Pons (tissue), 1 donor: ENCODE data around the gene POLE.

ENCODE experiments used
- DNase-seq: peaks from one replicate; pipeline ENCODE4 v3.0.0-alpha.2; 2016; ENCODE audit warnings: low spot score

POLE gene

GRCh38 chr12:132631666-132632065 is 55.5 kb downstream of the POLE start:
- no peak for DNase-seq

- DNase-seq = no peak
Observed at GRCh38 chr12:132630672-132631071, 56.5 kb downstream of the POLE start.

GRCh38 chr12:132629330-132629729 is 57.8 kb downstream of the POLE start:
- DNase-seq = no peak

GRCh38 chr12:132625731-132626430 is 61.3 kb downstream of the POLE start:
- no peak for DNase-seq

GRCh38 chr12:132624910-132625630 is 62.1 kb downstream of the POLE start:
- DNase-seq = no peak

GRCh38 chr12:132624186-132624855 is 62.8 kb downstream of the POLE start:
- DNase-seq = no peak

DNA sequence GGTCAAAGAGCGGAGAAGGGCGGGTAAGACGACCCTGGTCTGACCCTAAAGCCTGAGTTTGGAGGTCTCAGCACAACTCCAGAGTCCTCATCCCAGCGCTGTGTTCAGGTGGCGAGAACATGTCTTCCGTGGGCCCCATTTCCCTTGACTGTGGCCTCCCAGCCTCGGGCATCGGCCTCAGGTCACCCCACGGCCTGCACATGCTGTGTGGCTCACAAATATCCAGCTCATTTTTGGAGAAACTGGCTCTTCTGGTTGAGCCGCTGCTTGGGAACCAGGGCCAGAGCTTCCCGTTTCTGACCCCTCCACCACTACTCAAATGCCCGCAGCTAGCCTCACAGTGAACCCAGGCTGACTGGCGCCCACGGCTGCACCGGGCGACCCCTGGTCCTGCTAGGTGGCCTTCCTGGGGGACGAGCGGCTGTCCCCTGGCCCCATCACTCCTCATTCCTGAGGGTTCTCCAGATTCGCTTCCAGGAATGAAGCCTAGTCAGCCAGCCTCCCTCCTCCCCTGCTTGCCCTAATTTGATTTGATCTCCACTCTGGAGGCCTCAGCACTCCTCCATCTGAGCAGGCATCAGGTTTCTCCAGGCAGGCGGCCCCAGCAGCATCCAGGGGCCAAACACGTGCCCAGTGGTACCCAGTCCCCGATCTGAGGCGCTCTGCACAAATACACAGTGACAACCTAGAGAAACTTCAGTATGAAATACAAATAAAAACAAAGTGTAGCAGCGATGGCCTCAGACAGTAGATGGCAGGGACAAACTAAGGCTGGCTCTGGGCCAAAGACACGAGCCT is 63.9 kb downstream of the POLE start:
- DNase-seq = no peak

- no peak for DNase-seq
Observed at GRCh38 chr12:132622437-132623071, 64.6 kb downstream of the POLE start.

- DNase-seq = no peak
Observed at GRCh38 chr12:132621657-132622435, 65.3 kb downstream of the POLE start.

DNA sequence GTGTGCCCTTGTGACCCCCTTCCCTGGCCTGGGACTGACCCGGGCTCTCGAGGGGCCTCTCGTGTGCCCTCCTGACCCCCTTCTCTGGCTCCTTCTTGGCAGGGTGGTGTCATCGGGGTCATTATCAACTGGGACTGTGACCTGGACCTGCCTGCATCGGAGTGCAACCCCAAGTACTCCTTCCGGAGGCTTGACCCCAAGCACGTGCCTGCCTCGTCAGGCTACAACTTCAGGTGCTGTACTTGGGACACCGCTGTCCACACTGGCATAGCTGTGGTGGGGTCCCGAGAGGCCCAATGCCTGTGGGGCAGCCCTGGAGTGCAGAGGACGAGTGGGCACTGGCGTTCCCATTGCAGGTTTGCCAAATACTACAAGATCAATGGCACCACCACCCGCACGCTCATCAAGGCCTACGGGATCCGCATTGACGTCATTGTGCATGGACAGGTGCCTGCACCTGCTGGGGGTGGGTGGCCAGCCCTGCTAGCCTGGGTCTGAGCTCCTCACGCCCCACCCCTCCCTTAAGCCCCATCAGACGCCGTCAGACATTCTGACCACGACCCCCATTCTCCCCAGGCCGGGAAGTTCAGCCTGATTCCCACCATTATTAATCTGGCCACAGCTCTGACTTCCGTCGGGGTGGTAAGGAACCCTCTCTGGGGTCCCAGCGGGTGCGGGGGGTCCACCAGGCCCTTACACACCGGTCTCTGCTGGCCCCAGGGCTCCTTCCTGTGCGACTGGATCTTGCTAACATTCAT is 66.1 kb downstream of the POLE start:
- no peak for DNase-seq

DNA sequence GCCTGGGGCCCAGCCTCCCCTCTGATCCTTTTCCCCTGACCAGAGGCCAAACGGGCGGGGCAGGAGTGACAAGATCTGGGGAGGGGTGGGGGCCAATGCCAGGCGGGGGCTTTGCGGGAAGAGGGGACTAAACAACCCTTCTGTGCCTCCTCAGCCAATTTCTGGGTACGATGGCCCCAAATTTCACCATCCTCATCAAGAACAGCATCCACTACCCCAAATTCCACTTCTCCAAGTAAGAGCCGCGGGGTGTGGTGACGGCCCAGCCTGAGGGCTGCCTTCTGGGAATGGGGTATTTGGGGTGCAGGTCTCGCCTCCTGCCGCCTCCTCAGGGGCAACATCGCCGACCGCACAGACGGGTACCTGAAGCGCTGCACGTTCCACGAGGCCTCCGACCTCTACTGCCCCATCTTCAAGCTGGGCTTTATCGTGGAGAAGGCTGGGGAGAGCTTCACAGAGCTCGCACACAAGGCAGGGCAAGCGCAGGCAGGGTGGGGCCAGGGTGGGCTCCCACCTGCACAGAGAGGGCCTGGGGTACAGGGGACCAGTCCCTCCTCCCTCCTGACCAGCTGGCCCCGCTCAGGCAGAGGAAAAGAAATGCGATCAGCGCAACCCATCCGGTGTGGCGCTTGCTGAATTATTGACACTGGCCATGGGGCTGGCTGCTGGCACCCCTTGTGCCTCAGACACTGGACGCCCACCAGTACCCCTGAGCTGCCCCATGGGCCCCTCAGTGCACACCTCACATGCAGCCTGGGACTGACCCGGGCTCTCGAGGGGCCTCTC is 66.8 kb downstream of the POLE start:
- DNase-seq = no peak

GRCh38 chr12:132619386-132620112 is 67.6 kb downstream of the POLE start:
- DNase-seq = no peak

DNA sequence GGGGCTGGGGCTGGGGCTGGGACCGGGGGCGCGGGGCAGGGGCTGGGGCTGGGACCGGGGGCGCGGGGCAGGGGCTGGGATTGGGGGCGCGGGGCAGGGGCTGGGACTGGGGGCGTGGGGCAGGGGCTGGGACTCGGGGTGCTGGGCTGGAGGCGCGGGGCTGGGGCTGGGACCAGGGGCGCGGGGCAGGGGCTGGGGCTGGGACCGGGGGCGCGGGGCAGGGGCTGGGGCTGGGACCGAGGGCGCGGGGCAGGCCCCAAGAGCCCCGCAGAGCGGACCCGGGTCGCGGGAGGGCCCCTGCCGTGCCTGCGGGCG is 68.1 kb downstream of the POLE start:
- DNase-seq = no peak

- DNase-seq = no peak
Observed at GRCh38 chr12:132618683-132619043, 68.5 kb downstream of the POLE start, which contains the start of gene P2RX2. P2RX2 (plus strand) TSS chr12:132618776; CDS start chr12:132618817, 41 bp downstream.

GRCh38 chr12:132617822-132618682 is 69.1 kb downstream of the POLE start:
- no peak for DNase-seq

DNA sequence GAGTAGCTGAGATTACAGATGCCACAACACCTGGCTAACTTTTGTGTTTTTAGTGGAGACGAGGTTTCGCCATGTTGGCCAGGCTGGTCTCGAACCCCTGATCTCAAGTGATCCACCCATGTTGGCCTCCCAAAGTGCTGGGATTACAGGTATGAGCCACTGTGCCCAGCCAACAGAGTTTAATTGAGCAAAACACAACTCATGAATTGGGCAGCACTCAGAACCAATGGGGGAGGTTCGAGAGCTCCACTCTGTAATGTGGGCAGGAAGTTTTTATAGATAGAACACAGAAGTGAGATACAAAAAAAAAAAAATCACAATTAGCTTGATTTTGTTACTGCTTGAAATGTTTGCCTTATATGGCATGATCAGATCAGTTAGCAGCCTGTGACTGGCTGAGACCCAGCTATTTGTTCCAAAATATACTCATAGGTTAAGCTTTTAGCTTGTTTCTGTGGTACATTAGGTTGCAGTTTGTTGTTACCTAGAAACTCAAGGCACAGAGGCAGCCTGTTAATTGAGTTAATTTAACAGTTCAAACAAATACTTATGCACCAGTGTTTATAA is 69.9 kb downstream of the POLE start:
- no peak for DNase-seq

DNA sequence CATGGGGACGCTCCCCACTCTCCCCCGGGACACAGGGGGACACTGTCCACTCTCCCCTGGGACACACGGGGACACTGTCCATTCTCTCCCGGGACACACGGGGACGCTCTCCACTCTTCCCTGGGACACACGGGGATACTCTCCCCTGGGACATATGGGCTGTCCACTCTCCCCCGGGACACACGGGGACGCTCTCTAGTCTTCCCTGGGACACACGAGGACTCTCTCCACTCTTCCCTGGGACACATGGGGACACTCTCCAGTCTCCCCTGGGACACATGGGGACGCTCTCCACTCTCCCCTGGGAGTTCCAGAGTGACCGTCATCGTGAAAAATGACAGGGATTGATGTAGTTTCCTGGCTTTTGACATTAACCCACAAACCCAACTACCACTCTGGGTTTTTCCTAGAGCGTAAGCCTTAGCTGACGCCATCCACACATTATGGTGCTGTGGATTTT is 71.5 kb downstream of the POLE start:
- no peak for DNase-seq
